ENCODE results near the gene DNAJC15.

DNAJC15 gene

GRCh38 chr13:43116242-43116641 is 92.9 kb downstream of the DNAJC15 start:
- Histone ChIP-seq H3K4me1 (ENCODE audit: control insufficient read depth, insufficient read depth, low read length) (no peaks in the 10 kb centered on the region), H3K4me2 (ENCODE audit: low read length) (no peak overlapping the region), H3K4me3 (ENCODE audit: low read length) (no peak overlapping the region), H3K36me3 (ENCODE audit: insufficient read depth, low read length) (no peaks in the 10 kb centered on the region), H3K27me3 (ENCODE audit: control insufficient read depth, insufficient read depth, low read length) (no peaks in the 10 kb centered on the region), H3K9me3 (replicated peaks; ENCODE audit: low read length) (no peaks in the 10 kb centered on the region), H3K9ac (ENCODE audit: low read depth, low read length) (no peak overlapping the region)

GRCh38 chr13:43118521-43118920 is 95.1 kb downstream of the DNAJC15 start:
- H3K4me1 ChIP-seq (ENCODE audit: control insufficient read depth, insufficient read depth, low read length), result no peaks in the 10 kb centered on the region
- no peaks in the 10 kb centered on the region for H3K36me3 ChIP-seq (ENCODE audit: insufficient read depth, low read length)
- H3K9ac ChIP-seq (ENCODE audit: low read depth, low read length), result no peak overlapping the region
- H3K27me3 ChIP-seq (ENCODE audit: control insufficient read depth, insufficient read depth, low read length), result no peaks in the 10 kb centered on the region
- no peak overlapping the region for H3K4me2 ChIP-seq (ENCODE audit: low read length)
- no peak overlapping the region for H3K4me3 ChIP-seq (ENCODE audit: low read length)
- H3K9me3 ChIP-seq (replicated peaks; ENCODE audit: low read length), result no peaks in the 10 kb centered on the region

DNA sequence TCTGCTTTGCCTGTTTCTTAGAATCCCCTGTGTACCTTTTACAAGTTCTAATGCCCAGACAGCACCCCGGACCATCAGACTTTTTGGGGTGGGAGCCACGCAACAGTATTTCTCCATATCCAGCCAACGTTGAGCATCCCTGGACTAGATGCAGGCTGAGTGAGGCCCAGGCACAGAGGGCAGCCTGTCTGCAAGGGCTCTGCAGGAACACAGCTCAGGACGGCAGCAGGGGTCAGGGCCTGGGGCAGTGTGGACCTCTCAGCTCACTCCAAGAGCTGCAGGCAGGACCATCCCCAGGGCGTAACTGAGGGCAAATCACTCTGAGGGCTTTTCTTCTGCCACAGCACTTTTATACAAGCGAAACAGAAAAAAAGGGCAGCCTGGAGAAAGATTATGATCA is 95.8 kb downstream of the DNAJC15 start:
- no peak overlapping the region for H3K4me2 ChIP-seq (ENCODE audit: low read length)
- H3K27me3 ChIP-seq (ENCODE audit: control insufficient read depth, insufficient read depth, low read length), result no peaks in the 10 kb centered on the region
- H3K36me3 ChIP-seq (ENCODE audit: insufficient read depth, low read length), result no peaks in the 10 kb centered on the region
- H3K4me3 ChIP-seq (ENCODE audit: low read length), result no peak overlapping the region
- no peak overlapping the region for H3K9ac ChIP-seq (ENCODE audit: low read depth, low read length)
- H3K9me3 ChIP-seq (replicated peaks; ENCODE audit: low read length), result no peaks in the 10 kb centered on the region
- no peaks in the 10 kb centered on the region for H3K4me1 ChIP-seq (ENCODE audit: control insufficient read depth, insufficient read depth, low read length)

- no peaks in the 10 kb centered on the region for H3K4me1 ChIP-seq (ENCODE audit: control insufficient read depth, insufficient read depth, low read length)
- no peak overlapping the region for H3K4me2 ChIP-seq (ENCODE audit: low read length)
- H3K4me3 ChIP-seq (ENCODE audit: low read length), result no peak overlapping the region
- no peaks in the 10 kb centered on the region for H3K36me3 ChIP-seq (ENCODE audit: insufficient read depth, low read length)
- no peak overlapping the region for H3K9ac ChIP-seq (ENCODE audit: low read depth, low read length)
- no peaks in the 10 kb centered on the region for H3K27me3 ChIP-seq (ENCODE audit: control insufficient read depth, insufficient read depth, low read length)
- no peaks in the 10 kb centered on the region for H3K9me3 ChIP-seq (replicated peaks; ENCODE audit: low read length)
These were observed 99.4 kb downstream of the DNAJC15 start for GRCh38 chr13:43122791-43123190.

GRCh38 chr13:43123856-43124255 is 100.5 kb downstream of the DNAJC15 start:
- Histone ChIP-seq H3K4me3 (ENCODE audit: low read length) (no peak overlapping the region), H3K4me1 (ENCODE audit: control insufficient read depth, insufficient read depth, low read length) (no peaks in the 10 kb centered on the region), H3K4me2 (ENCODE audit: low read length) (no peak overlapping the region), H3K27me3 (ENCODE audit: control insufficient read depth, insufficient read depth, low read length) (no peaks in the 10 kb centered on the region), H3K9ac (ENCODE audit: low read depth, low read length) (no peak overlapping the region), H3K9me3 (replicated peaks; ENCODE audit: low read length) (no peaks in the 10 kb centered on the region), H3K36me3 (ENCODE audit: insufficient read depth, low read length) (no peaks in the 10 kb centered on the region)

- Histone ChIP-seq H3K27me3 (ENCODE audit: control insufficient read depth, insufficient read depth, low read length) (no peaks in the 10 kb centered on the region), H3K4me1 (ENCODE audit: control insufficient read depth, insufficient read depth, low read length) (no peaks in the 10 kb centered on the region), H3K36me3 (ENCODE audit: insufficient read depth, low read length) (no peaks in the 10 kb centered on the region), H3K9me3 (replicated peaks; ENCODE audit: low read length) (no peaks in the 10 kb centered on the region), H3K4me3 (ENCODE audit: low read length) (no peak overlapping the region), H3K4me2 (ENCODE audit: low read length) (no peak overlapping the region), H3K9ac (ENCODE audit: low read depth, low read length) (no peak overlapping the region)
These were observed 101.1 kb downstream of the DNAJC15 start for GRCh38 chr13:43124490-43124889.

- no peak overlapping the region for H3K4me3 ChIP-seq (ENCODE audit: low read length)
- no peaks in the 10 kb centered on the region for H3K9me3 ChIP-seq (replicated peaks; ENCODE audit: low read length)
- H3K4me1 ChIP-seq (ENCODE audit: control insufficient read depth, insufficient read depth, low read length), result no peaks in the 10 kb centered on the region
- no peaks in the 10 kb centered on the region for H3K27me3 ChIP-seq (ENCODE audit: control insufficient read depth, insufficient read depth, low read length)
- no peaks in the 10 kb centered on the region for H3K36me3 ChIP-seq (ENCODE audit: insufficient read depth, low read length)
- H3K9ac ChIP-seq (ENCODE audit: low read depth, low read length), result no peak overlapping the region
- H3K4me2 ChIP-seq (ENCODE audit: low read length), result no peak overlapping the region
These were observed 103.0 kb downstream of the DNAJC15 start for GRCh38 chr13:43126420-43126819.

DNA sequence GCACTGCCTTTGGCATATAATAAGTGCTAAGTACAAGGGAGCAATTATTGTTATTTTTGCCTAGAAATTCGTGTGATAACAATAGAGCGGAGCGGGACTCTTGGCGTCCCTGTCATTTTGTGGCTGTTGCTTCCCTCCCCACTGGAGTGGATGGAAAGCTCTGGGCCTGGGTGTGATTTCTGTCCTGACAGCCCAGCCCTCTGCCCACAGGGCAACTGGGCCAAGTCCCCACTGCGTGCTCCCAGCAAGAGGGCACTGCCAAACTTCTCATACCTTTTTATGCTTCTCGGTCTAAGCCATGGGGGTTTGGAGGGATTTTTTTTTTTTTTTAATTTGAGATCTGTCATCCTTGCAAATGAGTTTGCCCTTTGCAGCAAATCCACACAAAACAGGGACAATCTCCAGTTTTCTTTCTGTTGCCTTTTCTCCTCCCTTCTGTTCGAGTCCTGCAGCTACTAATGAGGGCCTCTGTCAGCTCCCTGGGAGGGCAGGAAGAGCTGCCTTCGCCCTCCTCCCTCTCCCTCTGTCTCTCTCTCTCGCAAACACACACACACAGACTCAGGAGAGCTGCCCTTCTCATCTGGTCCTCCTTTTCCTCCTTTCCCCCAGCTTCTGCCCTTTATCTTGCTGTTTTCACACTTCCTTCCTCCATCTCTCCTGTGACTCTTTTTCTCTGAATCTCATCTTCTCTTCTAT is 103.9 kb downstream of the DNAJC15 start:
- H3K9ac ChIP-seq (ENCODE audit: low read depth, low read length), result no peak overlapping the region
- H3K4me3 ChIP-seq (ENCODE audit: low read length), result no peak overlapping the region
- H3K4me2 ChIP-seq (ENCODE audit: low read length), result no peak overlapping the region
- H3K9me3 ChIP-seq (replicated peaks; ENCODE audit: low read length), result no peaks in the 10 kb centered on the region
- no peaks in the 10 kb centered on the region for H3K4me1 ChIP-seq (ENCODE audit: control insufficient read depth, insufficient read depth, low read length)
- H3K27me3 ChIP-seq (ENCODE audit: control insufficient read depth, insufficient read depth, low read length), result no peaks in the 10 kb centered on the region
- H3K36me3 ChIP-seq (ENCODE audit: insufficient read depth, low read length), result no peaks in the 10 kb centered on the region

- Histone ChIP-seq H3K4me2 (ENCODE audit: low read length) (no peak overlapping the region), H3K9me3 (replicated peaks; ENCODE audit: low read length) (no peaks in the 10 kb centered on the region), H3K4me3 (ENCODE audit: low read length) (no peak overlapping the region), H3K4me1 (ENCODE audit: control insufficient read depth, insufficient read depth, low read length) (no peaks in the 10 kb centered on the region), H3K27me3 (ENCODE audit: control insufficient read depth, insufficient read depth, low read length) (no peaks in the 10 kb centered on the region), H3K9ac (ENCODE audit: low read depth, low read length) (no peak overlapping the region), H3K36me3 (ENCODE audit: insufficient read depth, low read length) (no peaks in the 10 kb centered on the region)
These were observed 104.4 kb downstream of the DNAJC15 start for GRCh38 chr13:43127827-43128226.

- H3K4me3 ChIP-seq (ENCODE audit: low read length), result no peak overlapping the region
- H3K36me3 ChIP-seq (ENCODE audit: insufficient read depth, low read length), result no peaks in the 10 kb centered on the region
- no peaks in the 10 kb centered on the region for H3K27me3 ChIP-seq (ENCODE audit: control insufficient read depth, insufficient read depth, low read length)
- no peaks in the 10 kb centered on the region for H3K4me1 ChIP-seq (ENCODE audit: control insufficient read depth, insufficient read depth, low read length)
- no peak overlapping the region for H3K9ac ChIP-seq (ENCODE audit: low read depth, low read length)
- H3K9me3 ChIP-seq (replicated peaks; ENCODE audit: low read length), result no peaks in the 10 kb centered on the region
- no peak overlapping the region for H3K4me2 ChIP-seq (ENCODE audit: low read length)
These were observed 105.1 kb downstream of the DNAJC15 start for GRCh38 chr13:43128504-43128961.

GRCh38 chr13:43129066-43129465 is 105.7 kb downstream of the DNAJC15 start:
- no peaks in the 10 kb centered on the region for H3K27me3 ChIP-seq (ENCODE audit: control insufficient read depth, insufficient read depth, low read length)
- H3K4me1 ChIP-seq (ENCODE audit: control insufficient read depth, insufficient read depth, low read length), result no peaks in the 10 kb centered on the region
- H3K9me3 ChIP-seq (replicated peaks; ENCODE audit: low read length), result no peaks in the 10 kb centered on the region

DNA sequence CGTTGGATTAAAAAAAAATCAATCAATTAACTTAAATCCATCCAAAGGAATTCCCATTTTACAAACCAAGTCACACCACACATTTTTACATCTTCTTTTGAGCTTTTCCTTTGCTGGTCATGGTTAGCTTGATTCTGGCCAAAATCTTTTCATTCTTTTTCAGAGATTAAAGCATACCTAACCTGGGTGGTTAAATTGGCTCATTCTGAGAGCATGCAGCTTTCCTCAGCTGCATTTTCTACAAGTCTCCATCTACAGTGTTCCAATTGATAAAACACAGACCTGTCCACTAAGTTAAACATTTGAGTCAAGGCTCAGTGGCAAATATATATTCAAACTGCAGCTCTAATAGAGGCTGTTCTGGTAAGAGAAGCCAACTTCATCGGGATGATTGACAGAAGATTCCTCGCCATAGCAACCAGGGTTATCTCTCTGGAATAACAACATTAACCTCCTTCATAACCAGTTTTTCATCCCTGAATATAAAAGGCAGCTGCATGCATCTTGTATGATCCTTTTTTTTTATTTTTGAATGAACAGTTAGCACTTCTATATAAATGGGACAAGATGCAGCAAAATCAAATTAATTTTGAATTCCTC is 106.2 kb downstream of the DNAJC15 start:
- Histone ChIP-seq H3K27me3 (ENCODE audit: control insufficient read depth, insufficient read depth, low read length) (no peaks in the 10 kb centered on the region), H3K4me3 (ENCODE audit: low read length) (no peak overlapping the region), H3K36me3 (ENCODE audit: insufficient read depth, low read length) (no peaks in the 10 kb centered on the region), H3K4me1 (ENCODE audit: control insufficient read depth, insufficient read depth, low read length) (no peaks in the 10 kb centered on the region), H3K4me2 (ENCODE audit: low read length) (no peak overlapping the region), H3K9ac (ENCODE audit: low read depth, low read length) (no peak overlapping the region), H3K9me3 (replicated peaks; ENCODE audit: low read length) (no peaks in the 10 kb centered on the region)

More at GRCh38 chr13:43129066-43129465, 105.7 kb downstream of the DNAJC15 start:
- Histone ChIP-seq H3K36me3 (ENCODE audit: insufficient read depth, low read length) (no peaks in the 10 kb centered on the region), H3K4me2 (ENCODE audit: low read length) (no peak overlapping the region), H3K4me3 (ENCODE audit: low read length) (no peak overlapping the region), H3K9ac (ENCODE audit: low read depth, low read length) (no peak overlapping the region)

Data from skeletal muscle satellite cell (primary cell).